Natural killer cell treated with Interleukin-12 subunit alpha and Interleukin-12 subunit beta and Interleukin-15 and Interleukin-18, amount 100 ng/mL, for 72 hours (primary cell): Measurements from ENCODE around the gene BRD4. TPM values are rescaled to one million over a fixed set of nuclear protein-coding genes. Genes with fewer than 3 reads are reported as not detected.

Source experiments
- ATAC-seq, 2 donors: fragments of 150-1000 bp; cut with Tn5 transposase in 1 of 2; sonication (Bioruptor Pico), chemical (Tn5 transposase) in 1 of 2; 2 replicates each; pipeline ENCODE4 v1.10.0; 2021
- DNase-seq: peaks from one replicate; pipeline ENCODE4 v3.0.0; 2022; ENCODE audit warnings: low spot score
- H3K27ac Mint-ChIP-seq, 2 donors: 1 replicate in 1 of 2; 2 replicates in 1 of 2; pipeline ENCODE4 v1.8.0; 2022; ENCODE audit warnings: mixed read lengths in 2 of 2, mild to moderate bottlenecking in 1 of 2, moderate library complexity in 1 of 2
- H3K27me3 Mint-ChIP-seq, 2 donors: 1 replicate in 1 of 2; 2 replicates in 1 of 2; pipeline ENCODE4 v1.8.0; 2022; ENCODE audit warnings: mixed read lengths in 2 of 2
- H3K36me3 Mint-ChIP-seq: one replicate; pipeline ENCODE4 v1.8.0; 2022; ENCODE audit warnings: mixed read lengths
- H3K4me1 Mint-ChIP-seq, 2 donors: 1 replicate in 1 of 2; 2 replicates in 1 of 2; pipeline ENCODE4 v1.8.0; 2022; ENCODE audit warnings: low read depth in 2 of 2, mixed read lengths in 2 of 2, mild to moderate bottlenecking in 1 of 2
- H3K4me3 Mint-ChIP-seq: one replicate; pipeline ENCODE4 v1.8.0; 2022; ENCODE audit warnings: mixed read lengths
- H3K9me3 Mint-ChIP-seq: 2 replicates; pipeline ENCODE4 v1.8.0; 2022; ENCODE audit warnings: mixed read lengths
- total RNA-seq, 2 donors: library from RNA; stranded (reverse); gene quantifications; one replicate each; pipeline ENCODE4 v1.2.3, GENCODE V29; 2022

The BRD4 gene
- total RNA-seq, 2 donors from 2014 or later, result 111 to 161 TPM

GRCh38 chr19:15188851-15189250, 143.5 kb downstream of the BRD4 start:
- no peak for ATAC-seq
- Mint-ChIP-seq H3K4me3 (no peak overlapping the region), H3K36me3 (no peaks in the 10 kb centered on the region), H3K27me3 (peaks cover under 1 to 7% of the 10 kb centered on the region in 2 donors), H3K4me1 (no peaks in the 10 kb centered on the region), H3K9me3 (no peaks in the 10 kb centered on the region), H3K27ac (no peak overlapping the region)
- DNase-seq, result no peak

- ATAC-seq, result no peak
- Mint-ChIP-seq H3K4me3 (no peak overlapping the region), H3K27ac (no peak overlapping the region), H3K27me3 (peaks cover 0 to 5% of the 10 kb centered on the region in 2 donors), H3K4me1 (no peaks in the 10 kb centered on the region), H3K36me3 (no peaks in the 10 kb centered on the region), H3K9me3 (no peaks in the 10 kb centered on the region)
- DNase-seq, result no peak
Measured at GRCh38 chr19:15187026-15188007, 145.0 kb downstream of the BRD4 start.

Other genes with a start within 250 kb of the BRD4 start
- gene SYDE1, start 225.1 kb downstream of the BRD4 start, total RNA-seq, result not detected
- gene NOTCH3, start 131.5 kb downstream of the BRD4 start, total RNA-seq, result not detected
- 1 to 10 TPM in 1 of 2 donors, under 1 TPM in 1; 0.81 to 1.0 TPM for gene EPHX3, start 100.1 kb downstream of the BRD4 start, total RNA-seq
- gene AKAP8, start 47.2 kb upstream of the BRD4 start, total RNA-seq, result 10 to 100 TPM; 61.4 to 78.3 TPM
- gene AKAP8L, start 86.4 kb upstream of the BRD4 start, total RNA-seq, result 100 to 1,000 TPM in 1 of 2 donors, 10 to 100 TPM in 1; 72.8 to 123 TPM
- gene WIZ, start 117.4 kb upstream of the BRD4 start, total RNA-seq, result 10 to 100 TPM; 27.3 to 46.3 TPM
- 100 to 1,000 TPM; 129 to 158 TPM for gene RASAL3, start 132.0 kb upstream of the BRD4 start, total RNA-seq
- not detected for gene PGLYRP2, start 147.0 kb upstream of the BRD4 start, total RNA-seq
- under 1 TPM; 0.24 to 0.86 TPM for gene CYP4F22, start 176.0 kb upstream of the BRD4 start, total RNA-seq